GM19023 (cell line): Measurements from ENCODE around the gene TNFRSF4.

ENCODE experiments used
- ATAC-seq: cut with Tn5 transposase; IDR thresholded peaks from one replicate; pipeline ENCODE4 v1.9.1; 2021; ENCODE audit warnings: mild to moderate bottlenecking, moderate library complexity; ENCODE audit not compliant: unreplicated experiment

TNFRSF4 gene

GRCh38 chr1:1219341-1219740, 5.4 kb upstream of the TNFRSF4 start:
- no peak for ATAC-seq

- no peak for ATAC-seq
These were observed 4.7 kb upstream of the TNFRSF4 start for GRCh38 chr1:1218524-1219200.

GRCh38 chr1:1217621-1218523, 3.9 kb upstream of the TNFRSF4 start:
- no peak for ATAC-seq

DNA sequence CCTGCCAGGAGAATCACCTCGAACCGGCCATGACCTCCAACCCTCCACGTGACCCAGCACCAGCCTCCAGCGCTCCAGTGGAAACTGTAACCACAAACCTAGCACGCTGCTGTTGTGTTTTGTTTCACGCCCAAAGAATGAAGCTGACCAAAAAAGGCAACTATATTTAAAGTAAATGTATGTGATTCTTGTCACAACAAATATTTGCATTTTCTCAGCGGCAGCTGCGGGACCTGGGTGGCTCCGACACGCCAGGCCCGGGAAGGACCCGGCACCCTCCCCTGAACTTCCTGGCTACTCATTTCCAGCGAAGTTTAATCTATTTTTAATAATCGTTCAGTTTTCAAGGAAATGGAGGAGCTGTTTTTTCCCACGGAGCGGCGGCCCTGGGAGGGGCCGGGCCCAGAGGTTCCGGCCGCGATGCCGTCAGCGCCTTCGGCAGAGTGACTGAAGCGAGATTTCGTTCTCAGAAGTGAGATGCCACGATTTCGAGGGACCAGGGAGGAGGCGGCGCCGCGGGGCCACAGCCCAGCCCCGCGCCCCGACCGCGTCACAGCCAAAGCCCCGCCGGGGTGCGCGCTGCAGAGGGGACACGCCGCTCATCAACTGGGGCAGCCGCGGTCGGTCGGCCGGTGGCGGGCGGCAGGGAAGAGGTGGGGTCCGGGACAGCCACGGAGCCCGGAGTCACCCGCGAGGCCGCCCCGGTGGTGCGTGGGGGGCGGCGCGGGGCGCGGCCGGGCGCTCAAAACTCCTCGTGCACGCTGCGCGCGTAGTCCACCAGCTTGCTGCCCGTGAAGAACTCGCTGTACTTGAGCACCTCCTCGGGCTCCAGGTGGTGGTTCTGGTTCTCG, 3.0 kb upstream of the TNFRSF4 start:
- ATAC-seq = no peak

DNA sequence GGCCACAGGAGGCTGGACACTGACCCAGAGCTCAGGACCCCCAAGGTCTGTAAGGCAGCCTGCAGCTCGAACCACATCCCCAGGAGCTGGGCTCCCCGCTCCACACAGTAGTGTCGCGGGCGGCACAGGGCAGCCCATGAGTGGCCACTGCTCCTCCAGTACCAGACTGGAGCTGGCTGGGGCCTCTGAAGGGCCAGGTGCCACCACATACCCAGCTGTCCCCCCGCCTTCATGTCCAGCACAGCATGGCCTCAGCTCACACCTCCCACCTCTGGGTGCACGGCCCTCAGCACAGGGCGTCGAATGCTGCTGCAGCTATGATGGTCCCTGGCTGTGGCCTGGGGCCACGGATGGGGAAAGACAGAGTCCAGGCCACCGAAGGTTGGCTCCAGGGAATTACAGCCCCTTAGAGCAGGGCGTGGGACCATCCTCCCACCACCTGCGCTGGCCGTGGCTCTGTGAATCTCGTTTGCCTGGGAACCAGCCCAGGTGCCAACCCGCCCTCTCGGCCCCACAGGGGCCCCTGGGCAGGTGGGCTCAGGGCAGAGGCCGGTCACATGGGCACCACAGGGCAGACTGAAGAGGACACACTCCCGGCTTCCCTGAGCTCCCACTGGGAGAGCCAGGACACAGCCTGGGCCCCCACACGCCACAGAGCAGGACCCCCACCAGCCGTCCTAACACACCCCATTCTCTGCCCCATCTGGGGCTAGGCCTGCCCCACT, 2.1 kb upstream of the TNFRSF4 start:
- ATAC-seq = no peak

DNA sequence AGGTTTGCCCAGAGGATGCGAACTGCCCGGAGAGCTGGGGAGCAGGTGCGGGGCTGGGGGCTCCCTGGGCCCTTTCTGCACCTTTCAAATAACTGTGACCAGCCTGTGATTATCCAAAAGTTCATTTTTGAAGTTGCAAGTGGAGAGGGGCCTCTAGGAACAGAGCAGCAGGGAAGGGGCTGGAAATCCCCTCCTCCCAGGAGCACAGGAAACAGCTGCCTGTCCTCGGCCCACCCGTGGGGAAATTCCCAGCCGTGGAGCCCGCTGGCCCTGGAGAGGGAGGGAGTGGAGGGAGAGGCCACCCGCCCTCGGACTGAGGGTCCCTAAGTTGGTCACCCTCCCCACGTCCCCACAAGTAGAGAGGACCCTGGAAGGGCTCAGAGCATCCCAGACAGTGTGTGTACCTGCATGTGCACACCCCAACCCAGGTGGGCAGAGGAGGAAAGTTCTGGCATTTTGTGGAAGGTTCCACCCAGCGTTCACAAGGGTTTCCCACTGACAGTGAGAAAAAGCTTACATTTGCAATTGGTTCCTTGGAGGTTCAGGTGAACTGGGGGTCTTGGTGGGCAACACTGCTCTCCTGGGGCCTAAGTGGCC, 1.2 kb upstream of the TNFRSF4 start:
- no peak for ATAC-seq

GRCh38 chr1:1212780-1213344, 1.1 kb downstream of the TNFRSF4 start:
- ATAC-seq = no peak

DNA sequence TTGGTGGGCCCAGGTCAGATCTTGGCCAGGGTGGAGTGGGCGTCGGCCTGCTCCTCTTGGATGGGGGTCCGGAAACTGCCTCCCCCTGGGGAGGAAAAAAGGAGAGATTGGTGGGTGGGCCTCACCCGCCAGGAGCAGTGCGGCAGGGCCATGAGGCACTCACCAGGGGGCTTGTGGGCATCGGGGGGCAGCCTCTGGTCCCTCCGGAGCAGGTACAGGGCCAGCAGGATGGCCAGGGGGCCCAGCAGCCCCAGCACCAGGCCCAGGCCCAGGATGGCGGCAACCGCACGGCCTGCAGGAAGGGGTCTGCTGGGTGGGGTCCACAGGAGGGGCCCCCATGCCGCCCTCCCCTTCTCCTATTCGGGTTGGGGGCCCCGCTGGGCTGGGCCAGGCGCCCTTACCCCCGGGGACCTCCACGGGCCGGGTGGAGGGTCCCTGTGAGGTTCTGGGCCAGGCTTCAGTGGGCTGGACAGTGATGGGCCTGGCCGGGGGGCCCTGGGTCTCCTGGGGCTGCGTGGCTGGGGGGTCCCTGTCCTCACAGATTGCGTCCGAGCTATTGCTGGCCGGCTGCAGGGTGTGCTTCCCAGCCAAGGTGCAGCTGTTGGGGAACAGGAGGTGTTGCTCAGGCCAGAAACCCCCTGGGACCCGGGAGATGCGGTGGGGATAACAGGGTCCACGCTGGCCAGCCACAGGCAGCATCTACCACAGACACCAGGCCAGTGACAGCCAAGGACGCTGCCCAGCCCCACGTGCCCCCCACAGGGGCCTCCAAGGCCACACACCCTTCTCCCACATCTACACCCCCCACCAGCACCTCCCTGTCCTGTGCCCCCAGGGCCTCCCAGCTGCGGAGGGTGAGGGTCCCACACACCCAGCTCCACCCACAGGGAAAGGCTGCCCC, 2.2 kb downstream of the TNFRSF4 start:
- ATAC-seq = no peak

- no peak for ATAC-seq
These were observed 3.0 kb downstream of the TNFRSF4 start for GRCh38 chr1:1210726-1211540.

DNA sequence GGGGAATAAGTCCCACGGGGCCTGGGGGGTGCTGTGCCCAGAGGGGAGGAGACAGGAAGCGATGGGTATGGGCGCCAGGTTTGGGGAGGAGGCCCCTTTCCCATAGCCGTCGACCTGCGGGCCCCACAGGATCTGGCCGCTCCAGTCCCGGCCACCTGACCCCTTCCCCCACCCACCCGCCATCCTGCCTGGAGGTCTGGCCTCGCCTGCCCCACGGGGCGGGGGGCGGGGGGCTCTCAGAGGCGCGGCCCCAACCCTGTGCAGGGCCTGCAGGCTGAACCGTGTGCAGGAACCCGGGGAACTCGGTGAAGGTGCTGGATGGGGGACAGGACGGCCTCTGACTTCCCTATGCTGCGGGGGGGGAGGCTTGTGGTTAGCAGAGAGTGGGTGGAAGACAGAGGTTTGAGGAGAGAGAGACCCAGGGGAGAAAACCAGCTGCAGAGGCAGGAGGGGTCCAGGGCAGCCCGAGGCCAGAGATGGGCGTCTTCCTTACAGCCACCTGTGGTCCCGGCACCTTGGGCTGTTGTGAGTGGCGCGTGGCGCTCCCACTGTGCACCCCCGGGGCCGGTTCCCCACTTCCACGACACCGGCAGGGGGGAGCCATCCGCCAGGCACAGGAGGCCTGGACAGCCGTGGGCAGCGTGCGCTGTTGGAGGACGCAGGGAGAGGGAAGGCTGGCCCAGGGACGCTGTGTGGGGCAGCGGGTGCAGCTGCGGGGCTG, 5.1 kb downstream of the TNFRSF4 start:
- no peak for ATAC-seq

DNA sequence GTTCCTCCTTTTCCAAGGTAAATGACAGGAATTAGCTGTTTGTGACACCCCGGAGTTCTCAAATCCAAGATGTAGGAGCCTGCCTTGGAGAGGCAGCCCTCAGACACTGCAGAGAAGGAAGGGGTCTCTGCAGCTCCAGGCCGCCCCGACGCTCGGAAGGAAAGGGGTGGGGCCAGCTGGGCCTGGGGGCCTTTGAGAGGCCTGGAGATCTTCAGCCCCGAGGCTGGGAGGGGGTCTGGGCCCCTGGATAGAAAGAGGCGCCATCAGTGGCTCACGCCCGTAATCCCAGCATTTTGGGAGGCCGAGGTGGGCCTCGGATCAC, 6.4 kb downstream of the TNFRSF4 start:
- ATAC-seq = no peak

GRCh38 chr1:1206966-1207531, 6.9 kb downstream of the TNFRSF4 start:
- ATAC-seq = no peak

DNA sequence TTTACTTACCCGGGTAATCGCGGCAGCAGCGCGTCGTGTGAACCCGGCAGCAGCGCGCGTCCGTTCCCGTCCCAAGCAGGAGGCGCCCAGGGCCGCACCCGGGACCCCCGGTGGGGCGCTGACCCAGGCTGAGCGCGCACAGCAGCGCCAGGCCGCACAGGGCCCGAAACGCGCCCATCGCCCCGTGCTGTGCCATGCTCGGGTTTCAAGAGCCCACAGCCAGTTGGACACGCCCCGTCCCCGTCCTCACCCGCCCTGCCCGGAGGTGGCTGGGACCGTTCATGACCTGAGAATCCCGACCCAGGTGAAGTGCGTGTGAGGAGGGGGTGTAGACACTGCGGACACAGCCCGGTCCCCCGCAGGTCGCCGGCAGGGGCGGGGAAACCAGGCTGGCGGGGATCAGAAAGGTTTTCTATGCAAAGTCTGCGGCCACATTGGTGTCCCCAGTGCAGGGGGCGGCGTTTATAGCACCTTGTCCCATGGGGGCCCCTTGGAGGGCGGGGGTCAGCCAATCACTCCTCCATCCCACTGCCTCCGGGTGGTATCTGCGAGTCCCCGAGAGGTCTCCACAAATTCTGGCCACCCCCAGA, 7.5 kb downstream of the TNFRSF4 start, which contains the start of gene TNFRSF18:
TSS of gene TNFRSF18 (minus strand) at position 217 of the 590 bp plus-strand sequence. CDS start at position 196, 21 bp downstream.
- no peak for ATAC-seq

DNA sequence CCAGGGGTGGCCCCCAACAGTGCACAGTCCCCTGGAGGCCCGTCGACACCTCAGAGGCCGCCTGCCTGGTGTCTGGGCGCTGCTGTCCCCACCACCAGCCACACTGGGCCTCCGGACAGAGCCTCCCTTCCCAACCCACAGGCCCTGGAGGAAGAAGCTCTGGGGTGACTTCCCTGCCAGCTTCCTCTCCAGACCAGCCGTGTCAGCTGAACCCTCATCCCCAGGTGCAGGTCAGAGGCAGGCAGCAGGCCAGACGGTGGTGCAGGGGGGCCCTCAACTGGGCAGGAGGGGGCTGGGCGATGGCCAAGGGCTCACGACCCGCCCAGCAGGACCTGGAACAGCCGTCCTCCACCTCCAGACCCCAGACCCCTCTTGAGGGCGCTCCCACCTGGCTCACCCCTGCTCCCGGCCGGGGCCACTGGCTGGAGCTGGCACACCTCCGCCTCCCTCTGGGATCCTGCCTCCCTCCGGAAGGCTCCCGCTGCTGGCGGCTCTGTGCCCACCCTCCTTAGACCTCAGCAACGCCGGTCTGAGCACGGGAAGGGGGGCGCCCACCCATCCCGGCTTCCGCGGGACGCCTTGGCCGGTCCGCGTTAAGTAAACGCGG, 8.1 kb downstream of the TNFRSF4 start:
- ATAC-seq = no peak

GRCh38 chr1:1204998-1205768, 8.8 kb downstream of the TNFRSF4 start:
- ATAC-seq = no peak
